ENCODE data around the gene BCAS4. TPM values are rescaled to one million over a fixed set of nuclear protein-coding genes. Genes with fewer than 3 reads are reported as not detected.

The BCAS4 gene
- total RNA-seq, 1 donor from 2014 or later = 16.7 TPM

DNA sequence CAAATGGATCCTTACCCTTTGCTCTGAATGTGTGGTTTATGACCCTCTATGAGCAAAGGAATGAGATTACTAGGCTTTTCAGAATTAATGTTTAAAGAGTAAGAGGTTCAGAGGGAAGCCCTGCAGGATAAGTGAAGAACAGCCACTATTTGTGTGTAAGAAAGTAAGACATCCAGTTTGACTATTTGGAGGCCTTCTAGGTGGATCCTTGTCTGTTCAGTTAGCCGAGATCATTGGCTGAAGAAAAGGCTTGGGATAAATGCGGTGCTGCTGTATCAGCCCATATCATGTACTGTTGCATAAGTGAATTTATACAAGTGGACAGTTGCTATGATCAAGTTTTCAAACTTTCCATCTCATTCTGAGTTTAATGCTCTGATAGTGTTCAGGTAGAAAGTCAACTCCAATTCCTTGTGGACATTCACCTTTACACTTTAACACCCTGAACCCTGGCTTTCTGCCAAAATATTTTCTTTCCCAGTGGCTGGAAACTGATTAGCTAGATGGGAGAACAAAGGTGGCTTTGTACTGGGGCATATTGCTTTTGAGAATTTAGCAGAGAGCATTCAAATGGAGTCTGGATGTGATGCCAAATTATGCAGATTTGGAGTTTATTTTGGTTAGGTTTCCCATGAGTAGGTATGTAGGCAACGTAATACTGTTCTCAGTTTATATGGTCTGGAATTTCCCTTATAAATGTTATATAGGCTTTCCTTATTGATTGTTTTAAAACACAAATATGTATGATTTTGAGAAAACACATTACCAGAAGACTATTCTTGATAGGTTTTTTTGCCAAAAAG lies 48.5 kb upstream of the BCAS4 start:
- H3K9me3 Mint-ChIP-seq (ENCODE audit: unreplicated experiment) = no peaks in the 10 kb centered on the region
- no peak for FAIRE-seq
- H3K36me3 Mint-ChIP-seq (ENCODE audit: low read depth, unreplicated experiment) = no peaks in the 10 kb centered on the region
- peak; percentile 25 for DNase-seq (ENCODE audit: low read depth)
- H3K4me3 Mint-ChIP-seq (ENCODE audit: unreplicated experiment) = no peak overlapping the region
- Histone ChIP-seq H3K4me2 (ENCODE audit: low read length) (no peak overlapping the region), H4K20me1 (ENCODE audit: insufficient read depth, low read length) (no peaks in the 10 kb centered on the region), H3K79me2 (ENCODE audit: insufficient read depth, low read length) (no peaks in the 10 kb centered on the region), H3K9me3 (ENCODE audit: insufficient read depth, low read depth, low read length) (no peaks in the 10 kb centered on the region), H3K36me3 (ENCODE audit: insufficient read depth, low read length) (no peaks in the 10 kb centered on the region), H3K9ac (ENCODE audit: low read length) (no peak overlapping the region), H2AFZ (ENCODE audit: low read depth, low read length) (no peak overlapping the region), H3K27ac (ENCODE audit: low read depth, low read length) (peak overlapping the region; percentile 18), H3K4me1 (ENCODE audit: insufficient read depth, low read length) (peaks cover 22% of the 10 kb centered on the region), H3K27me3 (ENCODE audit: insufficient read depth, low read length) (no peaks in the 10 kb centered on the region), H3K4me3 (ENCODE audit: insufficient read depth, low read depth, low read length) (no peak overlapping the region)
- peak overlapping the region; percentile 70 for H3K27ac Mint-ChIP-seq (ENCODE audit: unreplicated experiment)
- H3K4me1 Mint-ChIP-seq (ENCODE audit: low read depth, unreplicated experiment) = peaks cover 42% of the 10 kb centered on the region
- no peaks in the 10 kb centered on the region for H3K27me3 Mint-ChIP-seq (ENCODE audit: low read depth, unreplicated experiment)
- TF ChIP-seq, protein P1, sequence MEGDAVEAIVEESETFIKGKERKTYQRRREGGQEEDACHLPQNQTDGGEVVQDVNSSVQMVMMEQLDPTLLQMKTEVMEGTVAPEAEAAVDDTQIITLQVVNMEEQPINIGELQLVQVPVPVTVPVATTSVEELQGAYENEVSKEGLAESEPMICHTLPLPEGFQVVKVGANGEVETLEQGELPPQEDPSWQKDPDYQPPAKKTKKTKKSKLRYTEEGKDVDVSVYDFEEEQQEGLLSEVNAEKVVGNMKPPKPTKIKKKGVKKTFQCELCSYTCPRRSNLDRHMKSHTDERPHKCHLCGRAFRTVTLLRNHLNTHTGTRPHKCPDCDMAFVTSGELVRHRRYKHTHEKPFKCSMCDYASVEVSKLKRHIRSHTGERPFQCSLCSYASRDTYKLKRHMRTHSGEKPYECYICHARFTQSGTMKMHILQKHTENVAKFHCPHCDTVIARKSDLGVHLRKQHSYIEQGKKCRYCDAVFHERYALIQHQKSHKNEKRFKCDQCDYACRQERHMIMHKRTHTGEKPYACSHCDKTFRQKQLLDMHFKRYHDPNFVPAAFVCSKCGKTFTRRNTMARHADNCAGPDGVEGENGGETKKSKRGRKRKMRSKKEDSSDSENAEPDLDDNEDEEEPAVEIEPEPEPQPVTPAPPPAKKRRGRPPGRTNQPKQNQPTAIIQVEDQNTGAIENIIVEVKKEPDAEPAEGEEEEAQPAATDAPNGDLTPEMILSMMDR (IDR thresholded peaks at IDR 0.05; ENCODE audit: insufficient read depth, low read depth, low read length) = no peak
- no peak for TF ChIP-seq EZH2 (IDR thresholded peaks at IDR 0.05; ENCODE audit: insufficient read depth, low read length)

DNA sequence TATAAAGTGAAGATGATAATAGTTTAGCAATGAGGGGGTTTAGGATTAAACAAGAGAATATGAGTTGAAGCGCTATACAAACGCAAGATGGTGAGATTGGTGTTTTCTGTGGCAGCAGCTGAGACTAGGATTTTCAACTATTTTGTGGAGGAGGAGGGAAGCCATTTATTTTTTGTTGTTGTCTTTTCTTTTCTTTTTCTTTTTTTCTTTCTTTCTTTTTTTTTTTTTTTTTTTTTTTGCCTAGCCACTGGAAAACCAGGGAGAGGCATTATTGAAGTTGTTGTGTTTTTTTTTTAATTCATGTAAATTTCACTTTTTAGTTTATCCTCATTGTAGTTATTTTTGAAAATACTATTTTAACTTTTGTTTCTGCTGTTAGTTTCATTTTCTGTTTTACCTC lies 47.6 kb upstream of the BCAS4 start:
- no peak overlapping the region for H3K4me3 Mint-ChIP-seq (ENCODE audit: unreplicated experiment)
- Histone ChIP-seq H3K9me3 (ENCODE audit: insufficient read depth, low read depth, low read length) (no peaks in the 10 kb centered on the region), H3K27me3 (ENCODE audit: insufficient read depth, low read length) (no peaks in the 10 kb centered on the region), H3K36me3 (ENCODE audit: insufficient read depth, low read length) (no peaks in the 10 kb centered on the region), H3K27ac (ENCODE audit: low read depth, low read length) (no peak overlapping the region), H3K9ac (ENCODE audit: low read length) (no peak overlapping the region), H3K79me2 (ENCODE audit: insufficient read depth, low read length) (no peaks in the 10 kb centered on the region), H3K4me3 (ENCODE audit: insufficient read depth, low read depth, low read length) (no peak overlapping the region), H2AFZ (ENCODE audit: low read depth, low read length) (no peak overlapping the region), H3K4me2 (ENCODE audit: low read length) (peak overlapping the region; percentile 47), H3K4me1 (ENCODE audit: insufficient read depth, low read length) (peaks cover 16% of the 10 kb centered on the region), H4K20me1 (ENCODE audit: insufficient read depth, low read length) (no peaks in the 10 kb centered on the region)
- peaks cover 34% of the 10 kb centered on the region for H3K4me1 Mint-ChIP-seq (ENCODE audit: low read depth, unreplicated experiment)
- DNase-seq (ENCODE audit: low read depth) = no peak
- H3K27ac Mint-ChIP-seq (ENCODE audit: unreplicated experiment) = peak overlapping the region; percentile 42
- H3K36me3 Mint-ChIP-seq (ENCODE audit: low read depth, unreplicated experiment) = no peaks in the 10 kb centered on the region
- no peaks in the 10 kb centered on the region for H3K9me3 Mint-ChIP-seq (ENCODE audit: unreplicated experiment)
- H3K27me3 Mint-ChIP-seq (ENCODE audit: low read depth, unreplicated experiment) = no peaks in the 10 kb centered on the region
- no peak for FAIRE-seq
- TF ChIP-seq, protein P1 (IDR thresholded peaks at IDR 0.05; ENCODE audit: insufficient read depth, low read depth, low read length) = no peak
- TF ChIP-seq EZH2 (IDR thresholded peaks at IDR 0.05; ENCODE audit: insufficient read depth, low read length) = no peak

DNA sequence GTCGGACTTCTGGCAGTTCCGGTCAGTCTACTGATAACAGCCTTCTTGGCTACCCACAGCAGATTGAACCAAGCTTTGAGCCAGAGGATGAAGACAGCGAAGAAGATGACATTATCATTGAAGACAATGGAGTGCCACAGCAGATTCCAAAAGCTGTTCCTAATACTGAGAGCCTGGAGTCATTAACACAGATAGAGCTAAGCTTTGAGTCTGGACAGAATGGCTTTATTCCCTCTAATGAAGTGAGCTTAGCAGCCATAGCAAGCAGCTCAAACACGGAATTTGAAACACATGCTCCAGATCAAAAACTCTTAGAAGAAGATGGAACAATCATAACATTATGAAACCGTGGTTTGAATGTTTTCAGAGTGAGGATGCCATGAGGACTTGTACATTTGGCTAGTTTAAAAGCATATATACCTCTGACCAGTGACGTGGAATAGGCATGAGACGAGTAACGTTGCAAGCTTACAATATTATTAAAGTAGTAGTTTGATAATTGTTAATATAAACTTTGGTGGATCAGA lies 44.7 kb upstream of the BCAS4 start:
- no peak overlapping the region for H3K27ac Mint-ChIP-seq (ENCODE audit: unreplicated experiment)
- H3K79me2 ChIP-seq (ENCODE audit: insufficient read depth, low read length) = no peaks in the 10 kb centered on the region
- no peaks in the 10 kb centered on the region for H3K27me3 Mint-ChIP-seq (ENCODE audit: low read depth, unreplicated experiment)
- H3K4me3 ChIP-seq (ENCODE audit: insufficient read depth, low read depth, low read length) = no peak overlapping the region
- no peaks in the 10 kb centered on the region for H3K36me3 ChIP-seq (ENCODE audit: insufficient read depth, low read length)
- H4K20me1 ChIP-seq (ENCODE audit: insufficient read depth, low read length) = no peaks in the 10 kb centered on the region
- no peaks in the 10 kb centered on the region for H3K9me3 Mint-ChIP-seq (ENCODE audit: unreplicated experiment)
- no peaks in the 10 kb centered on the region for H3K36me3 Mint-ChIP-seq (ENCODE audit: low read depth, unreplicated experiment)
- H2AFZ ChIP-seq (ENCODE audit: low read depth, low read length) = no peak overlapping the region
- no peak overlapping the region for H3K4me2 ChIP-seq (ENCODE audit: low read length)
- no peak overlapping the region for H3K9ac ChIP-seq (ENCODE audit: low read length)
- no peak overlapping the region for H3K4me3 Mint-ChIP-seq (ENCODE audit: unreplicated experiment)
- no peaks in the 10 kb centered on the region for H3K9me3 ChIP-seq (ENCODE audit: insufficient read depth, low read depth, low read length)
- peaks cover 5% of the 10 kb centered on the region for H3K4me1 ChIP-seq (ENCODE audit: insufficient read depth, low read length)
- peaks cover 19% of the 10 kb centered on the region for H3K4me1 Mint-ChIP-seq (ENCODE audit: low read depth, unreplicated experiment)
- TF ChIP-seq, protein P1 (IDR thresholded peaks at IDR 0.05; ENCODE audit: insufficient read depth, low read depth, low read length) = no peak
- TF ChIP-seq EZH2 (IDR thresholded peaks at IDR 0.05; ENCODE audit: insufficient read depth, low read length) = no peak
- FAIRE-seq (no peak), DNase-seq (ENCODE audit: low read depth) (no peak)
- H3K27ac ChIP-seq (ENCODE audit: low read depth, low read length) = no peak overlapping the region
- no peaks in the 10 kb centered on the region for H3K27me3 ChIP-seq (ENCODE audit: insufficient read depth, low read length)
